ENCODE results near the gene PADI1.
"Not testable (repeated sequence)": the region's sequence is repeated elsewhere in the genome, so short reads cannot be mapped to it uniquely, and the experiment has no call there.

Gene PADI1

DNA sequence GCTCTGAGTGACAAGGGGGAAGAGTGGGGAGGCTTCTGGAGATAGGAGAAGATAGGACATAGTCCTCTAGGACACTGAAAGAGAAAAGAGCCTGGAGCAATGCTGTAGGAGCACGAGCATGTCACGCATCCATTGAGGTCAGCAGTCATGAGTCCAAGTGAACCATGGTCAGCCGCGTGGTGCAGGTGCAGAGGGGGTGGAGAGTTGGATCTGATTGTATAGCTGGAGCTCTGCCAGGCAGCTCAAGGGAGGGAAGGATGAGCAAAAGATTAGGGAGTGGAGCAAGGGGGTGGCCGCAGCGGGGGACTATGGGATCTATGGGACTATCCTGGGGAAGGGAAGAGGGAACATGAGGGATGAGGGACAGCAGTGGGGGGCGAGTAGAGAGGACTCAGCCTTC lies 14.0 kb downstream of the PADI1 start:
- no peak for DNase-seq

DNA sequence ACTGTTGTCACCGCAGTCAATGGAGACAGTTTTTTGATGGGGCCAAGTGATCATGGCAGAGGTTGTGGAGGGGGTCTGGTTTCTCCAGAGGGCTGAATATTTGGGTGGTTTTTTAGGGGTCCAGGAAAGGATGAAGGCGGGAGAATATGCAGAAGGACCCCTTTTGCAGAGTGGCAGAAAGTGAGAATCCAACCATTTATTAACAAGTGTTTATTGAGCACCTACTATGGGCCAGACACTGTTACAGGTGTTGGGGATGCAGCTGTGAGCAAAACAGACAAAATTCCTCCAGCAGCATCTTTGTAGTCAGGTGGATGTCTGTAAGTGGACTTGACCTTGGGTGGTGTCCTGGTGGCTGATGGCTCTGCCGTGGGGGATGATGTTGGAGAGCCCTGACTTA lies 15.4 kb downstream of the PADI1 start:
- DNase-seq: no peak

DNA sequence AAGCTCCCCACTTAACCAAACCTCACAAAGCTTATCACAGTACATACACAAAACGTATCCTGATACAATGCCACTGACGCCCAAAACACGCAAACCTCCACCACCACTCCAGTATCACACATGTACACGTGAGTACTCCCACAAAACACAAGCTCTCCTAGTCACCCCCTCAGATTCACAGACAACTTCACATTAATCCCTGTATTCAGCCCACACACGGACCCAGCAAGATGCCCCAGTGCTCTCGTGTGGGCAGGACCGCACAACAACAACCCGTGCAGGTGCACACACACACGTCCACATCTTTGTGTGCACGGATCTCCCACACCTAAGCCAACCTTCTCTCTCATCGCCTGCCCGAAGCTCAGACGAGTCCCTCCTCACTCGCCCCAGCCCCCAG lies 17.6 kb downstream of the PADI1 start:
- no peak for DNase-seq

DNA sequence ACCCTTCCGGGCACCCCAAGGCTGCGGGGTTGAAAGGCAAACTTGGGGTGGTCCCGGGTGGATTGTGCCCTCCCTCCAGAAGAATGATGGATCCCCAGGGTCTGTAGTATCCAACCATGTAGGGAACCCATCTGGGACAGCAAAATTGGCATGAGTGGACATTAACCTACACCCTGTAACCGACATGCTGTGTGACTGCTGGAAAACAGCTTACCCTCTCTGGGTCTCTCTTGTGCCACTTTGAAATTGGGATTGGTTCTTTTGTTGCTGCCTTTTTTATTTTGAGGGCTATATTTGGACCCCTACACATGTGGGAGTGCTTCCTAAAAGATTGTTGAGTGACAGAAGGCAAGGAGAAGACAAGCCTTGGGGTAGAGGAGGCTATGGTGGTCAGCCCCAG lies 19.5 kb downstream of the PADI1 start:
- DNase-seq: no peak

DNA sequence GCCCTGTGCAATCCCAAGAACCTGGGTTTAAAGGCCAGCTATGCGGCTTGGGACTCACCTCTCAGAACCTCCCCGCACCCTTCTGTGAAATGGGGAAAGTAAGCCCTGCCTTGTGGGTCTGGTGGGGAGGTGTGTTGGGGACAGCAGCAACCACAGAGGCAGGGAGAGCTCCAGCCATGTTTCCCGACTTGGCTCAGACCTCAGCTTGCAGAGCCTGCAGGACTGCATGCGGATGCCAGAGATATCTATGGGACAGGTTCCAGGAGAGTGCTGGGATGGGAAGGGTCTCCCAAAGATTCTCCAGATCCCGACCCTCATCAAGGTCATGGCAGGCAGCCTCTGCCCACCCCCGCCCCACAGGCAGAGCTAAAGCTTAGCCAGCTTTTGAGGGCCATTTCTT lies 20.2 kb downstream of the PADI1 start:
- DNase-seq: no peak

GRCh38 chr1:17227358-17227915 lies 22.5 kb downstream of the PADI1 start:
- no peak for DNase-seq

- no peak for DNase-seq
These were observed 23.7 kb downstream of the PADI1 start for GRCh38 chr1:17228619-17229018.

- DNase-seq: no peak
These were observed 24.5 kb downstream of the PADI1 start for GRCh38 chr1:17229379-17229778.

DNA sequence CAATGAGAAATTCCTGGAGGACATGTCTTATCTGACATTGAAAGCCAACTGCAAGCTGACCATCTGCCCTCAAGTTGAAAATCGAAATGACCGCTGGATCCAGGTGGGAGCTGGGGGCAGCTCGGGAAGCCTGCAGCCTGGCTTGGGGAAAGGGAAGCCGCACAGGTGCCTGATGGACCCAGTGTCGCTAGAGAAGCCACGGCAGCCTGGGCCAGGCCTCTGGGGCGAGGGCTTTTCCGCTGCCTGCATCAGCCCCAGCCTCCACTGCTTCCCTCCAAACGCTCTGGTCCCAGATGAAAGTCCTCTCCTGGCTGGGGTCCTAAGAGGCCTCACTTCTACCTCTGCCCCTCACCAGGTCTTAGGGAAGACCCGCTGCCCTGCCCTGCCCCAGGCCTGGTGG lies 25.2 kb downstream of the PADI1 start:
- no peak for DNase-seq

DNA sequence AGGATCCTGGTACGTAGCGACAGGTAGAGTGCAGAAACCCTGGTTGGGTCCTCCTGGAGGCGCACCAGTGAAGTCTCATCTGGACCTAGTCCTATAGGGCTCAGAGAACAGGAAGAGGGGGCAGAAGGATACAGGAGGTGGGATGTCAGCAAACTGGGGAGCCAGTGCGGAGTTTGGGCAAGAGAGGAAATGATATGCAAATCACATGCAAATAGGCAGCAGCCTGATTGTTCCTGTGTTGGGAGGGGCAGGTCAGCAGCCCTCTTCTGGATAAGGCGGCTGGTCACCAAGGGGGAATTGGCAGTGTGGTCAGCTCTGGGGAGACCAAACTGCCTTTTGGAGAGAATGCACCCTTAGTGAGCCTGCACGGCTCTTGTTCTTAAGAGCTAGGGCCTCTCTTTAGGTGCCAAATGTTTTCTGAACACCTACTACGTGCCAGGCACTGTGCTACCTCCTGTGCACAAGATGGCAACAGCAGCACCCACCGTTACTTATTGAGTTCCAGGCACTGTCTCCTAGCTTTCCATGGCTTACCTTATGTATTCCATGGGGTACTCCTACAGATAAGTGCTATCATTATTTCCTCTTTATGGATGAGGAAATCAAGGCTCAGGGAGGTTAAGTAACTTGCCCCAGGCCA lies 25.9 kb downstream of the PADI1 start:
- no peak for DNase-seq

DNA sequence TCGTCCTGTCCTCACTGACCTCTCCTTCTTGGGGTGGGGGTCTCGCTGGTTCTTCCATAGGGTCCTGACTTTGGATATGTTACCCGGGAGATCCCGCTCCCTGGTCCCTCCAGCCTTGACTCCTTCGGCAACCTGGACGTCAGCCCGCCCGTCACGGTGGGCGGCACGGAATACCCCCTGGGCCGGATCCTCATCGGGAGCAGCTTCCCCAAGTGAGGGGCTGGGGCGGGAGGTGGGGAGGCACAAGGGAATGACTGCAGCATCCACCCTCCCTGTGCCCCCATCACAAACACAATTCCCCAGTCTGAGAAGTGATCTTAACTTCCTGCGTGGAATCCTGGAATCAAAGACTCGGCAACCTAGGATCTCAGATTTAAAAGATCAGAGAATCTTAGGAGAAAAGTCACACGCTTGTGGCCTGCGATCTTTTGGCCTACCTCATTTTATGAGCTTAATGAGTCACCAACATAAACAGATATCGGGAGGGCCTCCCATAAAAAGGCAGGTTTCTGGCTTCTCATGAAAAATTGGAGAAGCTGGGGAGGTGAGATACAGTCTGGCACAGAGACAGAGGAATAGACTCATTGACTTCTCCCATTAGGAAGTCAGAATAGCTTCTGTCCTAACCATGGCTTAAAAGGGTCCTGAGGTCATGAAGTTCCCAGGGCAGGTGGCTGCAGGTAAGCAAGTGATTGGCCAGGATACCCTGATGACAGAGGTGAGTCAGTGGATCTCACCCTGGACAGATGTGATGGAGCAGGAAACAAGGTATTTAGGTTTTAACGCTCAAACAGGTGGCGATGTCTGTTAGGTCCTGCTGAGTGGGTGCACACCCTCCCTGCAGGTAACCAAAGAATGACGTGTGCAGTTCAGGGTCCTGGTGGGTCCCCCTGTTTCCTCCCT lies 28.1 kb downstream of the PADI1 start:
- no peak for DNase-seq

DNA sequence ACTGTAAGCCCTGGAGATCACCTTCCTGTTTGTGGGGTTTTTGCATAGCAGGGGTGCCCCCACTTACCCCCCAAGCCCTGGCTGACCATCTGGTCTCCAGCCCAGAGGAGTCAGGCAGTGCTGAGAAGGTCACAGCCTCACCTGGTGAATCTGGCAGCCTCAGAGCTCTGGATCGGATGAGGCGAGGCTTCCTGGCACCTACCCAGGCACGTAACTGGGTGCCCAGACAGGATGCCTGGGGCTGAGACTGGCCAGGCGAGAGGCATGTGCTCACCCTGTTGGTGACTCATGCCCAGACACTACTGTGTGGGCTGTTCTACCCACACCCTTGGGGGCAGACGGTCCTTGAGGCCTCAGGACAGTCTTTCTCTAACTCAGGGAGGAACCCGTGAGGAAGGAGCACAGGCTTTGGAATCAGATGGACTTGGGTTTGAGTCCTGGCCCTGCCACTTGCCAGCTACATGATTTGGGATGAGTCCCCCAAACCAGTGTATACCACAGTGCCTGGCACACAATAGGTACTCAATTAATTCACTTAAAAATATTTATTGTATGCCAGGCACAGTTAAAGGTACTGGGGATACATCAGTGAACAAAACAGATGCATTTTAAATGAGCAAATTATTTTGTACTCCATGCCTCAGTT lies 28.9 kb downstream of the PADI1 start:
- no peak for DNase-seq

DNA sequence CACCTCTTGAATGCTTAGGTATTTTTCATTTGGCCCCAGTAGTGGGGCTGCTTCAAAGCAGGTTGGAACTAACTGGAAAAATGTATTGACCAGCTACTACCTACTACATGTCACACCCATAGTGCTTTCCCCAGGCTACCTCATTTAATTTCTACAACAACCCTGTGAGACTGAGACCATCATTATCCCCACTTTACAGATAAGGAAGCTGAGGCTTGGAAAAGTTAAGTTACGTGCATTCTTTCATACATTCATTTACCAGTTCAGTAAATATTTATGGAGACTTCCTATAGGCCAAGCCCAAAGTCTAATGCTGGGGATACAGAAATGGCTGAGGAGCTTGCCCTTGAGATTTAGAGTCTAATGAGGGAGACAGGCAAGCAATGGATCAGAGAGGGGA lies 29.5 kb downstream of the PADI1 start:
- DNase-seq: no peak

DNA sequence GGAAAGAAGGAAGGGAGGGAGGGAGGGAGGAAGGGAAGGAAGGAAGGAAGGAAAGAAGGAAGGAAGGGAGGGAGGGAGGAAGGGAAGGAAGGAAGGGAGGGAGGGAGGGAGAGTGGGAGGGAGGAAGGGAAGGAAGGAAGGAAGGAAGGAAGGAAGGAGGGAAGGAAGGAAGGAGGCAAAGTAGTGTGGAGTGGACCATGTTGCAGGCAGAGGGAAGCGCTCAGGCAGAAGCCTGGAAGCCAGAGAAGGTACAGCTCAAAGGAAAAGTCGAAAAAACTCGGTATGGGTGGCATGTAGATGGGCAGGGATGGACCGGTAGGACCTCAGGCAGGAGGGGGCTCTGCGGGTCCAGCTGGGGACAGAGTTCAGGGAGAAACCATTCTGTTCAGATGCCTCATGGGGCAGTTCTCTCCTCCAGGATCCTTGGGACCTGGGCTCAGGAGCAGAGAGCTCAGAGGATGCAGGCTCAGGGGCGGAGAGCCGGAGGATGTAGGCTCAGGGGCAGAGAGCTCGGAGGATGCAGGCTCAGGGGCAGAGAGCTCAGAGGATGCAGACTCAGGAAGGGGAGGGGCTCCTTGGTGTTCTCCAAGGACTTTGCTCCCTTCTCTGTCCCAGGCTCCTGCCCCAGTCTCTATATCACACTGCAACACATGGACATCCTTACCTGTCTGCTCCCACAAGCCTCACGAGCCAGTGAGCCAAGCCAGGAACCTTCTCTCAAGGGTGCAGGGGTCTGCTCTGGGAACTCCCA lies 30.4 kb downstream of the PADI1 start:
- no peak for DNase-seq

- peak; percentile 85 for DNase-seq
These were observed 32.0 kb downstream of the PADI1 start for GRCh38 chr1:17236779-17237560.

DNA sequence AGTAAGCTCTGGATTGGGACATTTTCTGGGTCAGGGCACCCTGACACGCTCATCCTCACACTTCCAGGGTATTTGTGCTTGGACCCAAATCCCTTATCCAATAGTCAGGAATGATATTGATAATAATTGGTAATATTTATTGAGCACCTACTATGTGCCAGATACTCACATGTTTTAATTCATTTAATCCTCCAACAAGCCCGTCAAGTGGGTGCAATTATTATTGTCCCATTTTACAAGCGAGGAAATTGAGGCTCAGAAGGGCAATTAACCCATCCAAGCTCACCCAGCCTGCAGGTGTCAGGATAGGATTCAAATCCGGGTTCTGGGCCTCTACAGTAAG lies 32.6 kb downstream of the PADI1 start:
- no peak for DNase-seq

- DNase-seq: no peak
These were observed 34.5 kb downstream of the PADI1 start for GRCh38 chr1:17239420-17239819.

DNA sequence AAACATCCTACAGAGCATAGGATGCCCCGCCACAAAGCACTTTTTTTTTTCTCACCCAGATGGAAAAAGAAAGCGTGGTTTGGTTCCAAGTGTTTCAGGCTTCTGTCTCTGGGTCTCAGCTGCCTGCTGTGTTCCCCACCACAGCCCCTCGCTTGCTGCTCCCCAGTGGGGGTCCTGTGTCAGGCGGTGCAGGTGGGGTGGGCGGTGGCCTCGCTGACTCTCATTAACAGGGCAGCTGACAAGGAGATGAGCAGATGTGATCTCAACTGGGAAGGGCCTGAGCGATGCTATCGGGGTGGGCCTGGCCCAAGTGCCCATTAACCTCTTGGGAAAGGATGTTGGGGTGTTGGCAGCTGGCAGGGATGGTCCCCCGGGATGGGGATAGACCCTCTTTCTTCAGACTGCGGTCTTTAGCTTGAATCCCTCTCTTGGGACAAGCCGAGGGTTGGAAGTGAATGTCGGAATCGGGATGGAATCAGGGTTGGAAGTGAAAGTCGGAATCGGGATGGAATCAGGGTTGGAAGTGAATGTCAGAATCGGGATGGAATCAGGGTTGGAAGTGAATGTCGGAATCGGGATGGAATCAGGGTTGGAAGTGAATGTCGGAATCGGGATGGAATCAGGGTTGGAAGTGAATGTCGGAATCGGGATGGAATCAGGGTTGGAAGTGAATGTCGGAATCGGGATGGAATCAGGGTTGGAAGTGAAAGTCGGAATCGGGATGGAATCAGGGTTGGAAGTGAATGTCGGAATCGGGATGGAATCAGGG lies 36.3 kb downstream of the PADI1 start:
- not testable (repeated sequence) for DNase-seq

GRCh38 chr1:17241780-17242074 lies 36.8 kb downstream of the PADI1 start:
- not testable (repeated sequence) for DNase-seq

DNA sequence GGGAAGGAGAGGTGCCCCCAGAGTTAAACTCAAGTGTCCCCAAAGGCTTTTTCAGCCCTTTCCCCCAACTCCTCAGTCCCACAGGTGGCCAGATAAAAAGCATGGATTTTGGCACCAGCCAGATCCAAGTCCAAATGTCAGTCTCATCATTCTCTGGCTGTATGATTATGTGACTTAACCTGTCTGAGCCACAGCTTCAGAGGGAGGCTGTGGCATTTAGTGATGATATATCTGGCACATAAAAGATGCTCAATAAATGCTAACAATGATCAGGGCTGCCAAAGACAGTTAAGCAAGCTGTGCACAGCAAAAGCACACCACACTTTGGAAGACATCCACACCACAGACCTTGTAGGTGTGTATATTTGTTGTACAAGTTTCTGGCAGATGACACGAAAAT lies 38.3 kb downstream of the PADI1 start:
- DNase-seq: no peak

All from activated T-cell treated with anti-CD3 and anti-CD28 coated beads, Interleukin-2, amount 50 U/mL, for 1 hour (primary cell).